ENCODE data around the gene IGF2BP1.
A peak's percentile ranks its signal among the peaks of the same experiment; 100 is the strongest.

IGF2BP1 gene

GRCh38 chr17:49046912-49047311 is 49.7 kb downstream of the IGF2BP1 start:
- H3K9me3 ChIP-seq (ENCODE audit: control insufficient read depth, insufficient read depth, low read length), result no peaks in the 10 kb centered on the region
- H3K4me3 ChIP-seq (ENCODE audit: low read depth, low read length), result no peak overlapping the region
- no peaks in the 10 kb centered on the region for H3K27me3 ChIP-seq (ENCODE audit: control insufficient read depth, insufficient read depth, low read length)
- H3K36me3 ChIP-seq (ENCODE audit: control insufficient read depth, insufficient read depth, low read length), result peaks cover 87% of the 10 kb centered on the region
- H3K9ac ChIP-seq (ENCODE audit: low read depth, low read length), result no peak overlapping the region
- no peaks in the 10 kb centered on the region for H3K4me1 ChIP-seq (ENCODE audit: control insufficient read depth, insufficient read depth, low read length)

- H3K27me3 ChIP-seq (ENCODE audit: control insufficient read depth, insufficient read depth, low read length), result no peaks in the 10 kb centered on the region
- no peaks in the 10 kb centered on the region for H3K9me3 ChIP-seq (ENCODE audit: control insufficient read depth, insufficient read depth, low read length)
- H3K9ac ChIP-seq (ENCODE audit: low read depth, low read length), result peak overlapping the region; percentile 24
- peaks cover 15% of the 10 kb centered on the region for H3K4me1 ChIP-seq (ENCODE audit: control insufficient read depth, insufficient read depth, low read length)
- peaks cover 79% of the 10 kb centered on the region for H3K36me3 ChIP-seq (ENCODE audit: control insufficient read depth, insufficient read depth, low read length)
- H3K4me3 ChIP-seq (ENCODE audit: low read depth, low read length), result no peak overlapping the region
Measured at GRCh38 chr17:49049265-49049664, 52.1 kb downstream of the IGF2BP1 start.

- no peaks in the 10 kb centered on the region for H3K27me3 ChIP-seq (ENCODE audit: control insufficient read depth, insufficient read depth, low read length)
- peaks cover 67% of the 10 kb centered on the region for H3K36me3 ChIP-seq (ENCODE audit: control insufficient read depth, insufficient read depth, low read length)
- H3K9me3 ChIP-seq (ENCODE audit: control insufficient read depth, insufficient read depth, low read length), result no peaks in the 10 kb centered on the region
- peaks cover 23% of the 10 kb centered on the region for H3K4me1 ChIP-seq (ENCODE audit: control insufficient read depth, insufficient read depth, low read length)
- H3K9ac ChIP-seq (ENCODE audit: low read depth, low read length), result no peak overlapping the region
- H3K4me3 ChIP-seq (ENCODE audit: low read depth, low read length), result no peak overlapping the region
Measured at GRCh38 chr17:49050611-49051010, 53.4 kb downstream of the IGF2BP1 start.

GRCh38 chr17:49051269-49051668 is 54.1 kb downstream of the IGF2BP1 start:
- Histone ChIP-seq H3K4me1 (ENCODE audit: control insufficient read depth, insufficient read depth, low read length) (peaks cover 30% of the 10 kb centered on the region), H3K4me3 (ENCODE audit: low read depth, low read length) (no peak overlapping the region), H3K36me3 (ENCODE audit: control insufficient read depth, insufficient read depth, low read length) (peaks cover 60% of the 10 kb centered on the region), H3K27me3 (ENCODE audit: control insufficient read depth, insufficient read depth, low read length) (no peaks in the 10 kb centered on the region), H3K9me3 (ENCODE audit: control insufficient read depth, insufficient read depth, low read length) (no peaks in the 10 kb centered on the region), H3K9ac (ENCODE audit: low read depth, low read length) (no peak overlapping the region)

GRCh38 chr17:49053171-49053829 is 56.1 kb downstream of the IGF2BP1 start:
- no peaks in the 10 kb centered on the region for H3K9me3 ChIP-seq (ENCODE audit: control insufficient read depth, insufficient read depth, low read length)
- peaks cover 45% of the 10 kb centered on the region for H3K36me3 ChIP-seq (ENCODE audit: control insufficient read depth, insufficient read depth, low read length)
- H3K27me3 ChIP-seq (ENCODE audit: control insufficient read depth, insufficient read depth, low read length), result no peaks in the 10 kb centered on the region
- no peak overlapping the region for H3K4me3 ChIP-seq (ENCODE audit: low read depth, low read length)
- H3K4me1 ChIP-seq (ENCODE audit: control insufficient read depth, insufficient read depth, low read length), result peaks cover 30% of the 10 kb centered on the region
- peak overlapping the region; percentile 47 for H3K9ac ChIP-seq (ENCODE audit: low read depth, low read length)

GRCh38 chr17:49054342-49055092 is 57.3 kb downstream of the IGF2BP1 start:
- H3K9ac ChIP-seq (ENCODE audit: low read depth, low read length), result peak overlapping the region; percentile 47
- H3K27me3 ChIP-seq (ENCODE audit: control insufficient read depth, insufficient read depth, low read length), result no peaks in the 10 kb centered on the region
- peaks cover 33% of the 10 kb centered on the region for H3K36me3 ChIP-seq (ENCODE audit: control insufficient read depth, insufficient read depth, low read length)
- no peaks in the 10 kb centered on the region for H3K9me3 ChIP-seq (ENCODE audit: control insufficient read depth, insufficient read depth, low read length)
- H3K4me1 ChIP-seq (ENCODE audit: control insufficient read depth, insufficient read depth, low read length), result peaks cover 30% of the 10 kb centered on the region
- H3K4me3 ChIP-seq (ENCODE audit: low read depth, low read length), result no peak overlapping the region

GRCh38 chr17:49055181-49055927 is 58.2 kb downstream of the IGF2BP1 start:
- H3K4me3 ChIP-seq (ENCODE audit: low read depth, low read length), result peak overlapping the region; percentile 8
- H3K36me3 ChIP-seq (ENCODE audit: control insufficient read depth, insufficient read depth, low read length), result peaks cover 24% of the 10 kb centered on the region
- H3K27me3 ChIP-seq (ENCODE audit: control insufficient read depth, insufficient read depth, low read length), result no peaks in the 10 kb centered on the region
- H3K9ac ChIP-seq (ENCODE audit: low read depth, low read length), result no peak overlapping the region
- peaks cover 30% of the 10 kb centered on the region for H3K4me1 ChIP-seq (ENCODE audit: control insufficient read depth, insufficient read depth, low read length)
- no peaks in the 10 kb centered on the region for H3K9me3 ChIP-seq (ENCODE audit: control insufficient read depth, insufficient read depth, low read length)

GRCh38 chr17:49061524-49061943 is 64.3 kb downstream of the IGF2BP1 start:
- Histone ChIP-seq H3K9me3 (ENCODE audit: control insufficient read depth, insufficient read depth, low read length) (no peaks in the 10 kb centered on the region), H3K4me1 (ENCODE audit: control insufficient read depth, insufficient read depth, low read length) (no peaks in the 10 kb centered on the region), H3K36me3 (ENCODE audit: control insufficient read depth, insufficient read depth, low read length) (no peaks in the 10 kb centered on the region), H3K9ac (ENCODE audit: low read depth, low read length) (no peak overlapping the region), H3K27me3 (ENCODE audit: control insufficient read depth, insufficient read depth, low read length) (no peaks in the 10 kb centered on the region), H3K4me3 (ENCODE audit: low read depth, low read length) (no peak overlapping the region)

GRCh38 chr17:49063652-49064051 is 66.5 kb downstream of the IGF2BP1 start:
- H3K36me3 ChIP-seq (ENCODE audit: control insufficient read depth, insufficient read depth, low read length), result no peaks in the 10 kb centered on the region
- no peak overlapping the region for H3K9ac ChIP-seq (ENCODE audit: low read depth, low read length)
- H3K4me1 ChIP-seq (ENCODE audit: control insufficient read depth, insufficient read depth, low read length), result peaks cover 6% of the 10 kb centered on the region
- no peaks in the 10 kb centered on the region for H3K27me3 ChIP-seq (ENCODE audit: control insufficient read depth, insufficient read depth, low read length)
- H3K4me3 ChIP-seq (ENCODE audit: low read depth, low read length), result no peak overlapping the region
- no peaks in the 10 kb centered on the region for H3K9me3 ChIP-seq (ENCODE audit: control insufficient read depth, insufficient read depth, low read length)

- H3K27me3 ChIP-seq (ENCODE audit: control insufficient read depth, insufficient read depth, low read length), result no peaks in the 10 kb centered on the region
- peaks cover 6% of the 10 kb centered on the region for H3K4me1 ChIP-seq (ENCODE audit: control insufficient read depth, insufficient read depth, low read length)
- H3K4me3 ChIP-seq (ENCODE audit: low read depth, low read length), result no peak overlapping the region
- H3K9ac ChIP-seq (ENCODE audit: low read depth, low read length), result no peak overlapping the region
- H3K36me3 ChIP-seq (ENCODE audit: control insufficient read depth, insufficient read depth, low read length), result no peaks in the 10 kb centered on the region
- no peaks in the 10 kb centered on the region for H3K9me3 ChIP-seq (ENCODE audit: control insufficient read depth, insufficient read depth, low read length)
Measured at GRCh38 chr17:49067163-49067562, 70.0 kb downstream of the IGF2BP1 start.

- H3K9ac ChIP-seq (ENCODE audit: low read depth, low read length), result no peak overlapping the region
- H3K27me3 ChIP-seq (ENCODE audit: control insufficient read depth, insufficient read depth, low read length), result no peaks in the 10 kb centered on the region
- H3K4me3 ChIP-seq (ENCODE audit: low read depth, low read length), result no peak overlapping the region
- H3K36me3 ChIP-seq (ENCODE audit: control insufficient read depth, insufficient read depth, low read length), result no peaks in the 10 kb centered on the region
- no peaks in the 10 kb centered on the region for H3K9me3 ChIP-seq (ENCODE audit: control insufficient read depth, insufficient read depth, low read length)
- H3K4me1 ChIP-seq (ENCODE audit: control insufficient read depth, insufficient read depth, low read length), result peaks cover 6% of the 10 kb centered on the region
Measured at GRCh38 chr17:49069585-49070273, 72.5 kb downstream of the IGF2BP1 start.
